ENCODE measurements around the gene ATP2C2.

GRCh38 chr16:84508502-84508901 is 140.2 kb downstream of the ATP2C2 start:
- TF ChIP-seq CTCF (conservative IDR thresholded peaks at IDR 0.05) = no peak
- TF ChIP-seq ZFX (IDR thresholded peaks at IDR 0.05) = no peak

Measured in C4-2B (cell line).